ENCODE data around the gene KRT9. TPM values are rescaled to one million over a fixed set of nuclear protein-coding genes. Genes with fewer than 3 reads are reported as not detected.

Gene KRT9
- total RNA-seq, 1 experiment from 2014 or later, result not detected

DNA sequence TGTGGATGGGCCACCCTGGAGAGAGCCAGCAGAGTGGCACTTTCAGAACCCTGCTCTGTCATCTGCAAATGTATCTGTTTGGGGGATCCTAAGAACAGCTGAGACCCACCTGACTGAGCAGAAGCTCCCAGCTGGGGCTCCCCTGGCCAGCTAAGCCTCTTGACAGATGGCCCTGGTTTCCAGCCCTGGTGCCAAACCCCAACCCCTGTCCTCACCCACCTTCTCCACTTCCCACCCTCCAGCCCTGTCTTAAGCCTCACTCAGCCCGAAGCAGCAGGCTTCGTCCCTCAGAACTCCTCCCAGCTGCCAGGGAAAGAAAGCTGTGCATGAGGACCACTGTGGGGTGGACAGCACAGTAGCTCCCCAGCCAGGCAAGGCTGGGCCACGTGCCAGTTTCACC lies 3.5 kb upstream of the KRT9 start:
- Mint-ChIP-seq H3K27me3 (ENCODE audit: unreplicated experiment) (peaks cover 23% of the 10 kb centered on the region), H3K27ac (ENCODE audit: unreplicated experiment) (no peak overlapping the region), H3K4me3 (ENCODE audit: low read depth, unreplicated experiment) (no peak overlapping the region), H3K4me1 (ENCODE audit: low read depth, unreplicated experiment) (peaks cover 20% of the 10 kb centered on the region), H3K9me3 (ENCODE audit: low read depth, unreplicated experiment) (no peaks in the 10 kb centered on the region), H3K36me3 (ENCODE audit: insufficient read depth, unreplicated experiment) (no peaks in the 10 kb centered on the region)
- CTCF ChIA-PET, result interaction anchor here (2.3 kb wide), 1 partner anchor 73 kb away, joined by 4 read pairs; no protein-coding TSS in a partner anchor
- intact Hi-C loops (cut with micrococcal nuclease; ENCODE audit: unreplicated experiment), result no loop called here
- no TSS peak for BruUV-seq (replicated peaks)
- no peak for DNase-seq
- TF ChIP-seq, protein P1, sequence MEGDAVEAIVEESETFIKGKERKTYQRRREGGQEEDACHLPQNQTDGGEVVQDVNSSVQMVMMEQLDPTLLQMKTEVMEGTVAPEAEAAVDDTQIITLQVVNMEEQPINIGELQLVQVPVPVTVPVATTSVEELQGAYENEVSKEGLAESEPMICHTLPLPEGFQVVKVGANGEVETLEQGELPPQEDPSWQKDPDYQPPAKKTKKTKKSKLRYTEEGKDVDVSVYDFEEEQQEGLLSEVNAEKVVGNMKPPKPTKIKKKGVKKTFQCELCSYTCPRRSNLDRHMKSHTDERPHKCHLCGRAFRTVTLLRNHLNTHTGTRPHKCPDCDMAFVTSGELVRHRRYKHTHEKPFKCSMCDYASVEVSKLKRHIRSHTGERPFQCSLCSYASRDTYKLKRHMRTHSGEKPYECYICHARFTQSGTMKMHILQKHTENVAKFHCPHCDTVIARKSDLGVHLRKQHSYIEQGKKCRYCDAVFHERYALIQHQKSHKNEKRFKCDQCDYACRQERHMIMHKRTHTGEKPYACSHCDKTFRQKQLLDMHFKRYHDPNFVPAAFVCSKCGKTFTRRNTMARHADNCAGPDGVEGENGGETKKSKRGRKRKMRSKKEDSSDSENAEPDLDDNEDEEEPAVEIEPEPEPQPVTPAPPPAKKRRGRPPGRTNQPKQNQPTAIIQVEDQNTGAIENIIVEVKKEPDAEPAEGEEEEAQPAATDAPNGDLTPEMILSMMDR (IDR thresholded peaks at IDR 0.05; ENCODE audit: unreplicated experiment), result no peak

DNA sequence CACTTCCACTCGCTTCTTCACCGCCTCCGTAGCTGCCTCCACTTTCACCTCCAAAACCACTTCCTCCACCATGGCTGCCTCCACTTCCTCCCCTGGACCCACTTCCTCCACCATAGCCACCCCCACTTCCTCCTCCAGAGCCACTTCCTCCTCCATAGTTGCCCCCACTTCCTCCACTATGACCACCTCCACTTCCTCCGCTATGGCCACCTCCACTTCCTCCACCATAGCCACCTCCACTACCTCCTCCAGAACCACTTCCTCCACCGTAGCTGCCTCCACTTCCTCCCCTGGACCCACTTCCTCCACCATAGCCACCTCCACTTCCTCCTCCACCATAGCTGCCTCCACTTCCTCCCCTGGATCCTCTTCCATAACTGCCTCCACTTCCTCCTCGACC lies 4.5 kb downstream of the KRT9 start:
- H3K4me1 Mint-ChIP-seq (ENCODE audit: low read depth, unreplicated experiment), result no peaks in the 10 kb centered on the region
- no peaks in the 10 kb centered on the region for H3K36me3 Mint-ChIP-seq (ENCODE audit: insufficient read depth, unreplicated experiment)
- H3K4me3 Mint-ChIP-seq (ENCODE audit: low read depth, unreplicated experiment), result no peak overlapping the region
- BruUV-seq (replicated peaks), result no TSS peak
- no peaks in the 10 kb centered on the region for H3K9me3 Mint-ChIP-seq (ENCODE audit: low read depth, unreplicated experiment)
- intact Hi-C loops (cut with micrococcal nuclease; ENCODE audit: unreplicated experiment), result no loop called here
- TF ChIP-seq, protein P1 (IDR thresholded peaks at IDR 0.05; ENCODE audit: unreplicated experiment), result no peak
- CTCF ChIA-PET, result interaction anchor here (0.5 to 1.3 kb wide), 2 partner anchors 9 to 245 kb away, joined by 3 read pairs; no protein-coding TSS in a partner anchor
- H3K27ac Mint-ChIP-seq (ENCODE audit: unreplicated experiment), result no peak overlapping the region
- no peak for DNase-seq
- peaks cover 82% of the 10 kb centered on the region for H3K27me3 Mint-ChIP-seq (ENCODE audit: unreplicated experiment)

DNA sequence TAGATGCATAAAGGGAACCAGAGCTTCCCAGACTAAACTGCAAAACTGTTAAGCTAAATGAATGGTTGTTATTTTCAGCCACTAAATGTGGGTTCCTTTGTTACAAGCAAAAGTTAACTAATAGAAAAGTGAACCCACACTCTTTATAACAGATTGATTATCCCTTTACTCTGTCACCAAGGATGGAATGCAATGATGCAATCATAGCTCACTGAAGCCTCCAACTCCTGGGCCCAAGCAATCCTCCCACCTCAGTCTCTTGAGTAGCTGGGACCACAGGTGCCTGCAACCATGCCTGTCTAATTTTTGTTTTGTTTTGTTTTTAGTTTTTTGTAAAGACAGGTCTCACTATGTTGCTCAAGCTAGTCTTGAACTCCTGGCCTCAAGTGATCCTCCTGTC lies 6.5 kb downstream of the KRT9 start:
- TF ChIP-seq, protein P1 (IDR thresholded peaks at IDR 0.05; ENCODE audit: unreplicated experiment), result no peak
- DNase-seq, result no peak
- Mint-ChIP-seq H3K9me3 (ENCODE audit: low read depth, unreplicated experiment) (no peaks in the 10 kb centered on the region), H3K27me3 (ENCODE audit: unreplicated experiment) (peaks cover 68% of the 10 kb centered on the region), H3K27ac (ENCODE audit: unreplicated experiment) (no peak overlapping the region), H3K4me3 (ENCODE audit: low read depth, unreplicated experiment) (no peak overlapping the region), H3K4me1 (ENCODE audit: low read depth, unreplicated experiment) (no peaks in the 10 kb centered on the region), H3K36me3 (ENCODE audit: insufficient read depth, unreplicated experiment) (no peaks in the 10 kb centered on the region)
- CTCF ChIA-PET, result interaction anchor here (0.7 to 1.0 kb wide), 2 partner anchors 16 to 77 kb away, joined by 3 to 5 read pairs; no protein-coding TSS in a partner anchor
- intact Hi-C loops (cut with micrococcal nuclease; ENCODE audit: unreplicated experiment), result no loop called here
- no TSS peak for BruUV-seq (replicated peaks)

DNA sequence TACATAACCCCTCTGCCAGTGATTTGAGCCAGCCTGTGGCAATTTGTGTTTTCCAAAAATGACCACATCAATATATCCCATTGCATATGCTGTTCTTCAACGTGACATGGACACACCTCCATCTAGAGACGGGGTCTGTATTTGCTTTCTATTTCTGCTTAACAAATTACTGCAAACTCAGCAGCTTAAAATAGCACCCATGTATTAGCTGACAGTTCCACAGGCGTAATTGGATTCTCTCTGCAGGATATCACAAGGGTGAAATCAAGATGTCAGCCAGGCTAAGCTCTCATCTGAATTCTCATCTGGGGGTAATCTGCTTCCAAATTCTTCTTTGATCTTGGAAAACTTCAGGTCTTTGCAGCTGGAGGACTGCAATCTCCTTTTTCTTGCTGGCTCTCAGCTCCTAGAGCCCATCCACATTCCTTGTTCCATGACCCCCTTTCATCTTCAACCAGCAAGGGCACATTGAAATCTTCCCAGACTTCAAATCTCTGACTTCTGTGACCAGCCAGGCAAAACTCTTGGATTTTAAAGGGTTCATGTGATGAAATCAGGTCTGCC lies 8.2 kb downstream of the KRT9 start:
- H3K4me1 Mint-ChIP-seq (ENCODE audit: low read depth, unreplicated experiment), result no peaks in the 10 kb centered on the region
- CTCF ChIA-PET, result interaction anchor here (1.0 to 1.1 kb wide), 3 partner anchors 9 to 90 kb away, joined by 3 to 5 read pairs (median 4); no protein-coding TSS in a partner anchor
- no peaks in the 10 kb centered on the region for H3K9me3 Mint-ChIP-seq (ENCODE audit: low read depth, unreplicated experiment)
- TF ChIP-seq, protein P1 (IDR thresholded peaks at IDR 0.05; ENCODE audit: unreplicated experiment), result no peak
- BruUV-seq (replicated peaks), result no TSS peak
- H3K27ac Mint-ChIP-seq (ENCODE audit: unreplicated experiment), result no peak overlapping the region
- peaks cover 51% of the 10 kb centered on the region for H3K27me3 Mint-ChIP-seq (ENCODE audit: unreplicated experiment)
- DNase-seq, result no peak
- no peak overlapping the region for H3K4me3 Mint-ChIP-seq (ENCODE audit: low read depth, unreplicated experiment)
- H3K36me3 Mint-ChIP-seq (ENCODE audit: insufficient read depth, unreplicated experiment), result no peaks in the 10 kb centered on the region
- intact Hi-C loops (cut with micrococcal nuclease; ENCODE audit: unreplicated experiment), result no loop called here
